GM10266 (cell line): ENCODE results near the gene CNMD.
"Not testable (repeated sequence)": the region's sequence is repeated elsewhere in the genome, so short reads cannot be mapped to it uniquely, and the experiment has no call there.

Source experiments
- DNase-seq: peaks from one replicate; pipeline ENCODE4 v3.0.0; 2012; ENCODE audit errors: extremely low spot score
- TF ChIP-seq, protein P1 (sequence below): IDR thresholded peaks from 2 replicates; pipeline ENCODE4 v1.5.1; 2012; ENCODE audit warnings: mild to moderate bottlenecking, low read depth; ENCODE audit not compliant: control insufficient read depth, insufficient read depth; ENCODE audit errors: missing control alignments

CNMD gene

GRCh38 chr13:52734075-52734623 is 5.5 kb downstream of the CNMD start:
- TF ChIP-seq, protein P1, sequence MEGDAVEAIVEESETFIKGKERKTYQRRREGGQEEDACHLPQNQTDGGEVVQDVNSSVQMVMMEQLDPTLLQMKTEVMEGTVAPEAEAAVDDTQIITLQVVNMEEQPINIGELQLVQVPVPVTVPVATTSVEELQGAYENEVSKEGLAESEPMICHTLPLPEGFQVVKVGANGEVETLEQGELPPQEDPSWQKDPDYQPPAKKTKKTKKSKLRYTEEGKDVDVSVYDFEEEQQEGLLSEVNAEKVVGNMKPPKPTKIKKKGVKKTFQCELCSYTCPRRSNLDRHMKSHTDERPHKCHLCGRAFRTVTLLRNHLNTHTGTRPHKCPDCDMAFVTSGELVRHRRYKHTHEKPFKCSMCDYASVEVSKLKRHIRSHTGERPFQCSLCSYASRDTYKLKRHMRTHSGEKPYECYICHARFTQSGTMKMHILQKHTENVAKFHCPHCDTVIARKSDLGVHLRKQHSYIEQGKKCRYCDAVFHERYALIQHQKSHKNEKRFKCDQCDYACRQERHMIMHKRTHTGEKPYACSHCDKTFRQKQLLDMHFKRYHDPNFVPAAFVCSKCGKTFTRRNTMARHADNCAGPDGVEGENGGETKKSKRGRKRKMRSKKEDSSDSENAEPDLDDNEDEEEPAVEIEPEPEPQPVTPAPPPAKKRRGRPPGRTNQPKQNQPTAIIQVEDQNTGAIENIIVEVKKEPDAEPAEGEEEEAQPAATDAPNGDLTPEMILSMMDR: no peak
- no peak for DNase-seq

DNA sequence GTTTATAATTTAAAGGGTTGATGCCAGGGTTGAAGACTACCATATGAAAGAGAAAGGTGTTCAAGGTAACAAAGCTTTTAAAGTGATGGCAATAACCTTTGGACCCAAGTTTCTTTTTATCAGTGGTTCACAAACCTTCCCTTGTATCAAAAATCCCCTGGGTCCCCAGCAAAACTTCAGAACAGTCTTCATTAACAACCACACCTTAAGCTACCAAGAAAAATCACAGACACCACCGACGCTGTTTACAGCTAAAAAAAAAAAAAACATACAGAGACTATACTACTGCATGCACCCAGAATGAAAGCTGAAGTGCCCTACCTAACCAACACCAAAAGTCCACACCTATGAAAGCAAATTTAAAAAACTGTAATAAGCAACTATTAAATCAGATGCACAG is 13.4 kb downstream of the CNMD start:
- TF ChIP-seq, protein P1: no peak
- no peak for DNase-seq

DNA sequence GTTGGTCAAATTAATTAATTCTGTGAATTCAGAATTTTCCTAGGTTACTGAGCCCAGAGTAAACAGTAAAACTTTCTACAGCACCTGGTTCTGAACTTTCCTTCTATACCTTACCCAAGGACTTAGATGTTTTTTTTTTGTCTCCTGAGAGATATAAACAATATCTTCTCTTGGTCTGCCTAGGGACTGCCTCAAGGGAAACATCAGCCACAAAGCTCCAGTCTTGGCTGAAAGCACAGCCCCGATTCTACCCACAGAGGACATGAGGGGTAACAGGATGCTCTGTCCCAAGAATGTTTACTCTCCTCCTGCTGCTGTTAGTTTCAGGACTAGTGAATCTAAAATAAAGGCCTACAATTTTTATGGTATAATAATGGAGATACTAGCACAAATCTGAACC is 14.3 kb downstream of the CNMD start:
- no peak for DNase-seq
- TF ChIP-seq, protein P1: no peak

DNA sequence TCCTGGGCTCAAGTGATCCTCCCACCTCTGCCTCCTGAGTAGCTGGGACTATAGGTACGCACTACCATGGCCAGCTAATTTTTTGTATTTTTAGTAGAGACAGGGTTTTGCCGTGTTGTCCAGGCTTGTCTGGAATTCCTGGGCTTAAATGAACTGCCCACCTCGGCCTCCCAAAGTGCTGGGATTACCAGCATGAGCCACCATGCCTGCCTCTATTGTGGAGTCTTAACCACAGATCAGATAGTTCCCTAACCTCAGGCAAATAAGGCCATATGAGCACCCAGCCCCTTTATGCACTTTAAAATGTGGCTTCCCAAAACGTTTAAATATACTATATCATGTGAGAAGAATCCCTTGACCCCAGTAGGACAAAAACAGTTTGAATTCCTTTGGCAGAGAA is 16.4 kb downstream of the CNMD start:
- DNase-seq: no peak
- TF ChIP-seq, protein P1: no peak

DNA sequence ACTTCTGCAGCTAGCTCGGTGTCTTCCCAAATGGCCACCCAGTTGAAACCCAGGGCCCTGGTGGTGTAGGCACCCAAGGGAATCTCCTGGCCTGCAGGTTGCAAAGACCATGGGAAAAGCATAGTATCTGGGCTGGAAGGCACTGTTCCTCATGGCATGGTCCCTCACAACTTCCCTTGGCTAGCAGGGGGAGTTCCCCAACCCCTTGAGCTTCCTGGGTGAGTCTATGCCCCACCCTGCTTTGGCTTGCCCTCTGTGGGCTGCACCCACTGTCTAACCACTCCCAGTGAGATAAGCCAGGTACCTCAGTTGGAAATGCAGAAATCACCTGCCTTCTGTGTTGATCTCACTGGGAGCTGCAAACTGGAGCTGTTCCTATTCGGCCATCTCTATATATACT is 18.3 kb downstream of the CNMD start:
- DNase-seq: not testable (repeated sequence)

- not testable (repeated sequence) for DNase-seq
Measured at GRCh38 chr13:52720904-52721303, 18.7 kb downstream of the CNMD start.

- TF ChIP-seq, protein P1: no peak
- no peak for DNase-seq
Measured at GRCh38 chr13:52713894-52714293, 25.7 kb downstream of the CNMD start.

GRCh38 chr13:52712385-52712784 is 27.2 kb downstream of the CNMD start:
- TF ChIP-seq, protein P1: no peak
- no peak for DNase-seq
